Measurements from ENCODE around the gene DYNLL1. TPM values are rescaled to one million over a fixed set of nuclear protein-coding genes. Genes with fewer than 3 reads are reported as not detected.

DYNLL1 gene
- total RNA-seq, 2 donors from 2014 or later, result 166 to 303 TPM

DNA sequence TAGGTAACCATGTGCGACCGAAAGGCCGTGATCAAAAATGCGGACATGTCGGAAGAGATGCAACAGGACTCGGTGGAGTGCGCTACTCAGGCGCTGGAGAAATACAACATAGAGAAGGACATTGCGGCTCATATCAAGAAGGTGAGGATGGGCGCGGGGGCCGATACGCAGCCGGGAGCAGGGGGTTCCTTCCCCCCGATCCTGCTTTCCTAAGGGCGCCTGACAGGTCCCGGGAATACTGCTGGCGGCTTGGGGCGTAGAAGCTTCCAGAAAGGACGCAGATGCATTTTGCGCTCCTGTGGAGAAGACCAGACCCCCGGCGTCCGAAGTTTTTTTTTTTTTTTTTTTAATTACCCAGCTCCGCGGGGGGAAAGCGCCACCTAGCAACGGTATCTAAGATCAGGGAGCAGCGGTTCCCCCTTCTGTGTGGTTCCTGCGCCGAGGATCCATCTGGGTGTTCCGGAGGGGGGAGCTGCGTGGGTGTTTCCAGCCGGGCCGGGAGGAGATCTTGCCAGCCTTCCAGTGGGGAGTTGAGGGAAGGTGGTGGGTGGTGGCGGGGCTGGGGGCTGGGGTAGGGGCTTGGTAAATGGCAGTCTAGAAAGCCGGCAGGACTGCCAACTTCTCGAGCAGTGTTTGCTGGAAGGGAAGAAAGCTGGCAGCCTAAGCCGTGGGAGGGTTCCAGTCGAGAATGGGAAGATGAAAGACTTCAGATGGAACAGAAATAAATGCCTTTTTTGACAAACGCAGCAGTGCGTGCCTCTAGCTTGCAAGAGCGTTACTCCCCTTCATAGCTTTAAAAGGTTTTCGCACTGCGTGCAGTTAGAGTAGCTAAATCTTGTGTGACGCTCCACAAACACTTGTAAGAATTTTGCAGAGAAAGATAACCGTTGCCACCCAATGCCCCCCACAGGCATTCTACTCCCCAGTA, 764 bp downstream of the DYNLL1 start:
- no peaks in the 10 kb centered on the region for H3K4me1 ChIP-seq (replicated peaks)
- intact Hi-C loops (cut with DNase I), result loop anchor here (10.0 kb wide), 1 partner anchor 68 kb away; no protein-coding TSS in a partner anchor
- H3K27me3 ChIP-seq (replicated peaks; ENCODE audit: insufficient read depth), result no peaks in the 10 kb centered on the region
- peak overlapping the region; percentile 75 to 84 for H3K4me3 ChIP-seq
- H3K9me3 ChIP-seq, result no peaks in the 10 kb centered on the region
- WGBS, result under 1% methylated on average over 46 of the region's 47 CpGs
- peak; percentile 51 for DNase-seq (ENCODE audit: low spot score)
- TF ChIP-seq POLR2AphosphoS5 (IDR thresholded peaks at IDR 0.05), result no peak
- TF ChIP-seq, protein P1, sequence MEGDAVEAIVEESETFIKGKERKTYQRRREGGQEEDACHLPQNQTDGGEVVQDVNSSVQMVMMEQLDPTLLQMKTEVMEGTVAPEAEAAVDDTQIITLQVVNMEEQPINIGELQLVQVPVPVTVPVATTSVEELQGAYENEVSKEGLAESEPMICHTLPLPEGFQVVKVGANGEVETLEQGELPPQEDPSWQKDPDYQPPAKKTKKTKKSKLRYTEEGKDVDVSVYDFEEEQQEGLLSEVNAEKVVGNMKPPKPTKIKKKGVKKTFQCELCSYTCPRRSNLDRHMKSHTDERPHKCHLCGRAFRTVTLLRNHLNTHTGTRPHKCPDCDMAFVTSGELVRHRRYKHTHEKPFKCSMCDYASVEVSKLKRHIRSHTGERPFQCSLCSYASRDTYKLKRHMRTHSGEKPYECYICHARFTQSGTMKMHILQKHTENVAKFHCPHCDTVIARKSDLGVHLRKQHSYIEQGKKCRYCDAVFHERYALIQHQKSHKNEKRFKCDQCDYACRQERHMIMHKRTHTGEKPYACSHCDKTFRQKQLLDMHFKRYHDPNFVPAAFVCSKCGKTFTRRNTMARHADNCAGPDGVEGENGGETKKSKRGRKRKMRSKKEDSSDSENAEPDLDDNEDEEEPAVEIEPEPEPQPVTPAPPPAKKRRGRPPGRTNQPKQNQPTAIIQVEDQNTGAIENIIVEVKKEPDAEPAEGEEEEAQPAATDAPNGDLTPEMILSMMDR (IDR thresholded peaks at IDR 0.05), result peak in 1 of 4 experiments; percentile 10
- H3K27ac ChIP-seq, result peak overlapping the region; percentile 91 to 92
- H3K36me3 ChIP-seq, result no peaks in the 10 kb centered on the region

DNA sequence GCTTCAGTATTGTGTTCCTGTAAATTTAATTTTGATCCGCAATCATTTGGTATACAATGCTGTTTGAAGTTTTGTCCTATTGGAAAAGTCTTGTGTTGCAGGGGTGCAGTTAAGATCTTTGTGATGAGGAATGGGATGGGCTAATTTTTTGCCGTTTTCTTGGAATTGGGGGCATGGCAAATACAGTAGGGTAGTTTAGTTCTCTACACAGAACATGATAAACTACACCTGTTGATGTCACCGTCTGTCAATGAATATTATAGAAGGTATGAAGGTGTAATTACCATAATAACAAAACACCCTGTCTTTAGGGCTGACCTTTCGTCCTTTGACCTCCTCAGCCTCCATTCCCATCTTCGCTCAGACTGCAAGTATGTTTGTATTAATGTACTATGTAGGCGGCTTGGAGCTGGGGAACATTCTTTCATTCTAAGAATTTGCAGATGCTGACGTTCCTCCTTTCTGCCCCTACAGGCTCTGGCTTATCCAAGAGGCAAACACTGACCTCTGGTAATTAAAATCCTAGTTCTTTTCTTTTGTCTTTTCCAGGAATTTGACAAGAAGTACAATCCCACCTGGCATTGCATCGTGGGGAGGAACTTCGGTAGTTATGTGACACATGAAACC, 1.7 kb downstream of the DYNLL1 start:
- DNase-seq (ENCODE audit: low spot score), result no peak
- H3K27ac ChIP-seq, result peak overlapping the region; percentile 91 to 92
- no peaks in the 10 kb centered on the region for H3K4me1 ChIP-seq (replicated peaks)
- intact Hi-C loops (cut with DNase I), result loop anchor here (10.0 kb wide), 1 partner anchor 67 kb away; no protein-coding TSS in a partner anchor
- no peaks in the 10 kb centered on the region for H3K36me3 ChIP-seq
- H3K9me3 ChIP-seq, result no peaks in the 10 kb centered on the region
- no peak for TF ChIP-seq POLR2A (IDR thresholded peaks at IDR 0.05)
- TF ChIP-seq, protein P1 (IDR thresholded peaks at IDR 0.05), result no peak
- TF ChIP-seq POLR2AphosphoS5 (IDR thresholded peaks at IDR 0.05), result no peak
- H3K27me3 ChIP-seq (replicated peaks; ENCODE audit: insufficient read depth), result no peaks in the 10 kb centered on the region
- 19% methylated on average over 9 of the region's 9 CpGs for WGBS
- H3K4me3 ChIP-seq, result peak overlapping the region; percentile 75 to 84

DNA sequence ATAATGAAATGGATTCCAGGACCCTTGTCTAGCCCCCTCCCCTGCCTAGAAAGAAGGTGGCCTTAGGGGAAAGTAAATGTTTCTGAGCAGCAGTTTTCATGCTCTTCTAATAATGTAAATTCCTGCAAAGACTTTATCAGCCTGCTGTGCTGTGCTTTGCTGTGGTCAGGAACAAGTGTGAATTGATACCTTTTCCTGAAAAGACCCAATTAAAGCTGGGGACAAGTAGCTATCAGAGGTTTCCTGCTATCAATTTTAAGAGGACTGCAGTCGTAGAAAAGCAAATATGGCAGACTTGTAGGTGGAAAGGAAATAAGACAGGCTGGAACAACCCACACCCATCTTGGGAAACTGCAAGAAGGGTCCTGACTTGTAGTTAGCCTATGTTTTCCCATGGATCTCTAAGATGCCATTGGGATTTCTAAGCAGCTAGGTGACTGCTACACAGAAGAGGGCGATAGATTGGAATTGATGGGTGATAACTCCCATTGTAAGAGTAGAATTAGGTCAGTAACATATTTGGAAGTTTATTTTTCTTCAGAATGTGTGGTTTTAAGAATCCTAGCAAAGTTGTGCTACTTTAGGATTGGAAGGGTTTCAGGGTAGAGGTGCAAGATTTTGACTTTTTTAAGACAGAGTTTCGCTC, 3.1 kb downstream of the DYNLL1 start:
- Histone ChIP-seq H3K9me3 (no peaks in the 10 kb centered on the region), H3K4me3 (no peak overlapping the region), H3K27ac (no peak overlapping the region), H3K27me3 (replicated peaks; ENCODE audit: insufficient read depth) (no peaks in the 10 kb centered on the region), H3K4me1 (replicated peaks) (no peaks in the 10 kb centered on the region), H3K36me3 (peaks cover 0 to 6% of the 10 kb centered on the region in 2 donors)
- intact Hi-C loops (cut with DNase I), result loop anchor here (10.0 kb wide), 1 partner anchor 66 kb away; no protein-coding TSS in a partner anchor
- no peak for DNase-seq (ENCODE audit: low spot score)
- TF ChIP-seq POLR2A (IDR thresholded peaks at IDR 0.05), result no peak
- TF ChIP-seq, protein P1 (IDR thresholded peaks at IDR 0.05), result no peak
- TF ChIP-seq POLR2AphosphoS5 (IDR thresholded peaks at IDR 0.05), result no peak
- WGBS, result 76% methylated on average over 3 of the region's 3 CpGs

DNA sequence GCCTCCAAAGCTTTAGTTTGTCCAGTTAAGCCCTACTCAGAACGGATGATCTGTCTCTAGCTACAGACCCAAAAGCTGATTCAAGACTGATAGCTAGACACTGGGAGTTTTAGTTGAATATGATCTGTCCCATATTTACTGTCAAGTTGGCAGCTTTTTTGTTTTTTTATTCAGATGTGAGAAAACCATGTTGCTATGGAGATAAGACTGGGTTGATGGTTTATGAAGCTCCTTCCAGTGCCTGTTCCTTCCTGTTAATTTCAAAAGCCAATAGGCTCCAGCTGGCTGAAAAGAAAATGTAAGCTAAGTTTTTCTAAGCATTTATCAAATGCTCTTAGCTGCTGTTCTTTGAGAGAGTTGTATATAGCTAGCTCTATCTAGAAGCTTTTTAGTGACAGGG, 4.7 kb downstream of the DYNLL1 start:
- intact Hi-C loops (cut with DNase I), result no loop called here
- Histone ChIP-seq H3K4me3 (no peak overlapping the region), H3K27ac (no peak overlapping the region), H3K9me3 (no peaks in the 10 kb centered on the region), H3K4me1 (replicated peaks) (no peaks in the 10 kb centered on the region), H3K36me3 (peaks cover 0 to 6% of the 10 kb centered on the region in 2 donors), H3K27me3 (replicated peaks; ENCODE audit: insufficient read depth) (no peaks in the 10 kb centered on the region)
- WGBS, result 78% methylated on average over 1 of the region's 1 CpG
- DNase-seq (ENCODE audit: low spot score), result no peak
- TF ChIP-seq, protein P1 (IDR thresholded peaks at IDR 0.05), result no peak
- no peak for TF ChIP-seq POLR2A (IDR thresholded peaks at IDR 0.05)
- no peak for TF ChIP-seq POLR2AphosphoS5 (IDR thresholded peaks at IDR 0.05)
